ENCODE measurements around the gene TAOK3. TPM values are rescaled to one million over a fixed set of nuclear protein-coding genes. Genes with fewer than 3 reads are reported as not detected.

TAOK3 gene
- total and polyA plus RNA-seq, 2 of the 8 experiments (the other 6 are each of a cell fraction or from before 2014, with no cell fraction given) = 5.2 to 9.3 TPM

DNA sequence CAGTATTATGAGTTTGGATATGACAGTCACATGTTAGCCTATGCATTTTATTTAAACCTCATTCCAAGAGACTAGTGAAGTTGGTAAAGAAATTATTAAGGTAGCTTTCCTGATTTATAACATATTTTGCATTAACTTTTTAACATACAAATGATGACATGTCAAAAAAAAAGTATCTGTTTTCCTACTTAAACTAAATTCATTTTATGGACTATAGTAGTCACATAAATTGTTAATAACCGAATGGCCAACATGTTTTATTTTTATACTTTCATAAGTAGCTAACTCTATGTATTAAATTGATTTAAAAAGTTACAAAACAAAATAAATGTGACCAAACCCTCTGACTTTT, 14.7 kb downstream of the TAOK3 start:
- Histone ChIP-seq H3K79me1 (ENCODE audit: low read depth, low read length) (no peaks in the 10 kb centered on the region), H3K27me3 (replicated peaks in 1 of 4; ENCODE audit: control insufficient read depth in 3 of 4, extremely low read depth in 1 of 4, insufficient read depth in 3 of 4, low read length in 3 of 4) (no peaks in the 10 kb centered on the region), H4K20me1 (replicated peaks in 1 of 2; ENCODE audit: control insufficient read depth in 1 of 2, insufficient read depth in 2 of 2, low read length in 2 of 2) (no peaks in the 10 kb centered on the region), H4K8ac (ENCODE audit: extremely low read depth, insufficient read depth, low read length) (no peak overlapping the region), H3K4me1 (replicated peaks in 1 of 4; ENCODE audit: control insufficient read depth in 3 of 4, insufficient read depth in 4 of 4, low read length in 3 of 4) (no peaks in the 10 kb centered on the region), H3K4me3 (ENCODE audit: extremely low read depth in 1 of 4, insufficient read depth in 2 of 4, low read depth in 3 of 4, low read length in 4 of 4) (no peak overlapping the region), H3K27ac (ENCODE audit: low read depth, low read length) (no peak overlapping the region), H3K56ac (replicated peaks; ENCODE audit: insufficient read length, low read depth, low read length) (no peak overlapping the region), H3K23me2 (ENCODE audit: low read depth, low read length) (no peaks in the 10 kb centered on the region), H3K18ac (ENCODE audit: extremely low read depth, low read length) (no peak overlapping the region), H3K9ac (replicated peaks in 1 of 4; ENCODE audit: extremely low read depth in 1 of 4, low read depth in 3 of 4, low read length in 3 of 4) (no peak overlapping the region), H2BK12ac (ENCODE audit: low read depth, low read length) (no peak overlapping the region), H2BK120ac (replicated peaks; ENCODE audit: low read depth, low read length) (no peak overlapping the region), H3K9me3 (ENCODE audit: insufficient read depth in 2 of 2, low read depth in 1 of 2, low read length in 1 of 2) (no peaks in the 10 kb centered on the region), H3K4me2 (ENCODE audit: insufficient read depth in 1 of 2, low read depth in 2 of 2, low read length in 2 of 2) (no peak overlapping the region), H4K5ac (ENCODE audit: insufficient read length, low read depth, low read length) (no peak overlapping the region), H3K36me3 (ENCODE audit: control insufficient read depth in 2 of 4, insufficient read depth in 4 of 4, low read length in 3 of 4) (no peaks in the 10 kb centered on the region), H2BK20ac (ENCODE audit: low read length) (no peak overlapping the region), H2BK15ac (ENCODE audit: low read length) (no peak overlapping the region), H2AK5ac (ENCODE audit: low read depth, low read length) (no peak overlapping the region), H2AFZ (ENCODE audit: low read length) (no peak overlapping the region), H2BK5ac (ENCODE audit: low read depth, low read length) (no peak overlapping the region), H3K4ac (replicated peaks; ENCODE audit: insufficient read length, low read depth, low read length) (no peak overlapping the region), H3K23ac (ENCODE audit: insufficient read length) (no peak overlapping the region), H4K91ac (replicated peaks; ENCODE audit: insufficient read length, low read length) (no peak overlapping the region), H3K14ac (ENCODE audit: insufficient read length) (no peak overlapping the region), H3K79me2 (ENCODE audit: control insufficient read depth in 1 of 2, insufficient read depth in 2 of 2, low read length in 2 of 2) (no peaks in the 10 kb centered on the region)
- FAIRE-seq = no peak
- CTCF ChIA-PET (ENCODE audit: partially characterized antibody) = interaction anchor here (0.6 to 3.1 kb wide), 7 partner anchors 10 to 182 kb away, joined by 3 to 12 read pairs (median 4); no protein-coding TSS in a partner anchor
- no peak for DNase-seq (ENCODE audit: low read depth in 1 of 2, low spot score in 2 of 2)
- 89% methylated on average over 1 of the region's 1 CpG; no CpG with 5 or more reads in 1 of the 2 experiments for WGBS, 2 experiments (ENCODE audit: extremely low coverage in 1 of 2, insufficient coverage in 1 of 2, insufficient read length in 1 of 2, insufficient replicate concordance in 2 of 2, low coverage in 1 of 2, low lambda C conversion rate in 2 of 2, missing lambda C conversion rate in 1 of 2)
- POLR2A ChIA-PET (ENCODE audit: partially characterized antibody) = no interaction called here
- TF ChIP-seq SUZ12 (IDR thresholded peaks at IDR 0.05; ENCODE audit: low read length) = no peak
- TF ChIP-seq E2F6 (IDR thresholded peaks at IDR 0.05) = no peak
